Stimulated activated naive B cell treated with anti-CD40 and anti-IgM and Interleukin-4, amounts not matched to agents 10 μg/mL and 1 μg/mL and 100 μg/mL, for 72 hours (primary cell): ENCODE measurements around the gene TEX2.
"Not testable (repeated sequence)": the region's sequence is repeated elsewhere in the genome, so short reads cannot be mapped to it uniquely, and the experiment has no call there.

Source experiments
- ATAC-seq, 2 donors: fragments of 150-1000 bp; cut with Tn5 transposase; replicated peaks; 2 replicates each; pipeline ENCODE4 v1.10.0; 2021; ENCODE audit warnings: moderate library complexity in 1 of 2
- DNase-seq: peaks from one replicate; pipeline ENCODE4 v3.0.0; 2021
- H3K27ac Mint-ChIP-seq: one replicate; pipeline ENCODE4 v1.8.0; 2022; ENCODE audit warnings: mild to moderate bottlenecking, mixed read lengths
- H3K27me3 Mint-ChIP-seq, 2 donors: one replicate each; pipeline ENCODE4 v1.8.0; 2022; ENCODE audit warnings: mixed read lengths in 2 of 2
- H3K36me3 Mint-ChIP-seq, 2 donors: one replicate each; pipeline ENCODE4 v1.8.0; 2022; ENCODE audit warnings: mixed read lengths in 2 of 2, mild to moderate bottlenecking in 1 of 2
- H3K4me1 Mint-ChIP-seq, 2 donors: one replicate each; pipeline ENCODE4 v1.8.0; 2022; ENCODE audit warnings: mixed read lengths in 2 of 2, mild to moderate bottlenecking in 1 of 2
- H3K4me3 Mint-ChIP-seq, 2 donors: one replicate each; pipeline ENCODE4 v1.8.0; 2022; ENCODE audit warnings: mild to moderate bottlenecking in 2 of 2, mixed read lengths in 2 of 2, moderate library complexity in 1 of 2
- H3K9me3 Mint-ChIP-seq, 2 donors: one replicate each; pipeline ENCODE4 v1.8.0; 2022; ENCODE audit warnings: mixed read lengths in 2 of 2, mild to moderate bottlenecking in 1 of 2

TEX2 gene

DNA sequence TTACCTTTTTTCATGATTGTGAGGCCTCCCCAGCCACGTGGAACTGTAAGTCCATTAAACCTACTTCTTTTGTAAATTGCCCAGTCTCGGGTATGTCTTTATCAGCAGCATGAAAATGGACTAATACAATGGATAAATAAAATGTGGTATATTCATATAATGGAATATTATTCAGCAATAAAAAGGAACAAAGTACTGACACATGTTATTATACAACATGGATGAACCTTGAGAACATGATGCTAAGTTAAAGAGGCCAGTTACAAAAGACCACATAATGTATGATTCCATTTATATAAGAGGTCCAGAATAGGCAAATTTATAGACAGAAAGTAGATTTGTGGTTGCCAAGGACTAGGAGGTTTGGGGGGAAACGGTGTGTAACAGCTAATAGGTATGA lies 138.5 kb downstream of the TEX2 start:
- H3K4me3 Mint-ChIP-seq: no peak overlapping the region
- H3K9me3 Mint-ChIP-seq: no peaks in the 10 kb centered on the region
- H3K4me1 Mint-ChIP-seq: peaks cover 15 to 26% of the 10 kb centered on the region in 2 donors
- no peak for DNase-seq
- no peak overlapping the region for H3K27ac Mint-ChIP-seq
- H3K36me3 Mint-ChIP-seq: peaks cover 3 to 6% of the 10 kb centered on the region in 2 donors
- no peak for ATAC-seq
- H3K27me3 Mint-ChIP-seq: no peaks in the 10 kb centered on the region

DNA sequence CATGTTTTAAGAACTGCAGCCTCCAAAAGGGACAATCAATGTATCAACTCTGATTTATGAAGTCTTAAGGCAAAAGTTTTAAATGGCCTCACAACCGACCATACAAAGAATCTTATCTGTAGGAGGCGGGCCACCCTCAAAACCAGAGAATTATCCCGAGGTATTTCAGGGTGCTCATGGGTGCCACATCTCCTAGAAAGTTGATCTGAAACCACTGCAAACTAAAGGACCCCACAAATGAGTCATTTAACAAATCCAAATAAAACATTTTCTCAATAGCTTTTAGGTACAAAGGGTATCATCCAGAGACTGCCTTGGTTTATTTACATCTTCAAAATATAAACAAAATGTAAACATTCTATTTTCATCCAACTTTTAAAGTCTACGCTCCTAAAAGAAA lies 139.9 kb downstream of the TEX2 start:
- Mint-ChIP-seq H3K4me3 (no peak overlapping the region), H3K36me3 (peaks cover 3 to 6% of the 10 kb centered on the region in 2 donors), H3K27ac (no peak overlapping the region), H3K27me3 (no peaks in the 10 kb centered on the region), H3K4me1 (peaks cover 13 to 18% of the 10 kb centered on the region in 2 donors), H3K9me3 (no peaks in the 10 kb centered on the region)
- DNase-seq: no peak
- ATAC-seq: peak; percentile 16 to 25

DNA sequence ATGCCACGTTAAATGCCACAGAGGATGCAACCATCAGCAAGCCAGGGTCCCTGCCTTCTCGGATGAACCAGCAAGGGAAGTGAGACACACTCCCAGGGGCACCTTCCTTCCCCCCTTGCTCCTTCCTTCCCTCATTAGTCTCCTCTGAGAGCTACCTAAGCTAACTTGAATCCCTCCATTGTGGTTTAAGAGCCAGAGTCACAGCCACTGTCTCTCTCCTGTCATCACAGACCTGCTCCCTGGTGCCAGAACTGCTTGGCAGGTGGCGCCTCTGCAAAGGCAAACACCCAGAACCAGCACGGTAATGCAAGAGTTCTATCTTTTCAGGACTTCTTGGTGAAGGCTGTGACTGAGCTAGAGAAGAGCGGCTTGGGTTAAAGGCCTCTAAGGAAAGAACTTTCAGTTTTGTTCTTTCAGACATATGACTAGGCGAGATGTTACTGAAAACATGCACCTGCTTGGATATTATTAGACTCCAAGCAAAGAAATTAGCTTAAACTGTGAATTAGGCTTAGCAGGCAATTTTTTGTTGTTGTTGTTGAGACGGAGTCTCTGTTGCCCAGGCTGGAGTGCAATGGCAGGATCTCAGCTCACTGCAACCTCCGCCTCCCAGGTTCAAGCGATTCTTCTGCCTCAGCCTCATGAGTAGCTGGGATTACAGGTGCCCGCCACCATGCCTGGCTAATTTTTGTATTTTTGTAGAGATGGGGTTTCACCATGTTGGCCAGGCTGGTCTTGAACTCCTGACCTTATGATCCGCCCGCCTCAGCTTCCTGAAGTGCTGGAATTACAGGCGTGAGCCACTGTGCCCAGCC lies 141.9 kb downstream of the TEX2 start:
- not testable (repeated sequence) for H3K36me3 Mint-ChIP-seq, H3K27me3 Mint-ChIP-seq, DNase-seq, H3K9me3 Mint-ChIP-seq
- peaks cover 13 to 20% of the 10 kb centered on the region in 2 donors for H3K4me1 Mint-ChIP-seq
- H3K4me3 Mint-ChIP-seq: peak overlapping the region; percentile 37 to 76
- ATAC-seq: peak; percentile 86 to 87
- peak overlapping the region; percentile 73 for H3K27ac Mint-ChIP-seq

DNA sequence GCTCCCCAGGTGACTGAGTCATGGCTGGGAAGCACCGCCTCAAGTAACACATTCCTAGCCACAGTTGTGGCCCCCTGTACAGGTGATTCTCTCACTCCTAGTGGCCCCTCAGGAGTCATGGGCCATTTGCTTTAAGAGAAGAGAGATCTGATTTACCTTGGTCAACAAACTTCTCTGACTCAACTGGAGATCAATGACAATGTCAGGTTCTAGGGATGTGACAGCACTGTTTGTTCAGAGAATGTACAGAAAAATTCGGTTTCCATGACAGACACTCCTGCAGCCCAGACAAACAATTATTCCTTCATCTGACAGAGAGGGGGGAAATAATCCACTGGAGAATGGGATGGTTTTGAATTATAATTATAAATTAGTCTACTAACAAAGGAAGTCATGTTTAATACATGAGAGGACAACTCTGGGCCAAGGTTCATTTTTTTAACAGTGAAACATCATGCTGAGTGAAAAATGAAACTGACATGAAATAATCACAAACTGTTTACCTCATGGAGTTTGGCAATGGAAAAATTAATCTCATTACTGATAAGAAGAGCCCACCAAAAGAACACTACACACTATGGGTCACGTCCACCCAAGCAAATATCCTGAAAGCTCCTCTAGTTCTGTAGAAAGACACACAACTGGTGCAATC lies 142.8 kb downstream of the TEX2 start:
- ATAC-seq (peak; percentile 20 to 31), DNase-seq (no peak)
- Mint-ChIP-seq H3K36me3 (peaks cover 3 to 6% of the 10 kb centered on the region in 2 donors), H3K27me3 (no peaks in the 10 kb centered on the region), H3K27ac (peak overlapping the region; percentile 51), H3K4me3 (peak overlapping the region in 1 of 2 donors; percentile 25), H3K4me1 (peaks cover 16 to 25% of the 10 kb centered on the region in 2 donors), H3K9me3 (no peaks in the 10 kb centered on the region)

DNA sequence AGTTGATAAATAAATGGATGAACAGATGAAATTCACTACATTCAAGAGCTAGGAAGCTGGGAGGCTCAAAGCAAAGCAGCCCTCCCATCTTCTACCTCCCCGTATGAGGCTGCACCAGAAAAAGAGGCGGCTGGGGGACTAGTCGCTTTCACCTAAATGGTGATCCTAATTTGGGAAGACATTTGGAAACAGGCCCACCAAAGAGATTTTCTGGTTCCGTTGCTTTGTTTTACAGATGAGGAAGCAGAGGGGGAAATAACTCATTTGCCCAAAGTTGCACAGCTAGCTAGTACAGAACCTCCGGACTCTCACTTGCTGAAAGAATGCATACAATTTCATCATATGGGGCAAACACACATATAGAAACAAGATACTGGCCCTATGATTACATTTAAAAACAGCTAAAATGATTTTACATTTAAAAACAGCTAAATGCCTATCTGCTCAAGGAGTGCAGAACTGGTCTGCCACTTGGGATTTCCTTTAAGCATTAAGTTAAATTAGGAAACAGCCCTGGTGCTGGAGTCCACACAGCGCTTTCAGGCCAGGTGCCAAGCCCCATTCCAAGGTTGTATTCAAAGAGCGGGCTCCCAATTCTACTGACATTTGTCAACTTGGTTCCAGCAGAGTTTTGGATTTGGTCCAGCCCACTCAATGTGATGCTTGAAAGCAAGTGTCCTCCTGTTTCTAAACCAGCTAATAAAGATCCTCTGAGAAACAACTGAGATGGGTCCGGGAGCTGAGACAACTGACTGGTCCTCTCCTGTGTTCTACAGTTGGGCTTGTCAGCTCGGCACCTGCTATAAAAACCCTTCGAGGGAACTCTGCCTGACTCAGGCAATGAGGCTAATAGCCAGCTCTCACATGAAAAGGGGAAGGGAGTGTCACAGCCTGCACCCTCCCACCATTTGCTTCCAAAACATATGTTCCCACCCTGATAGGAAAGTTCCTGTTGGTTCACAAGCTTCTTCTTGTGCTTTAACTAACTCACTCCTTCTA lies 144.8 kb downstream of the TEX2 start:
- no peaks in the 10 kb centered on the region for H3K9me3 Mint-ChIP-seq
- no peak overlapping the region for H3K4me3 Mint-ChIP-seq
- H3K36me3 Mint-ChIP-seq: no peaks in the 10 kb centered on the region
- H3K27me3 Mint-ChIP-seq: no peaks in the 10 kb centered on the region
- H3K4me1 Mint-ChIP-seq: peaks cover 17 to 25% of the 10 kb centered on the region in 2 donors
- DNase-seq (no peak), ATAC-seq (no peak)
- H3K27ac Mint-ChIP-seq: no peak overlapping the region

DNA sequence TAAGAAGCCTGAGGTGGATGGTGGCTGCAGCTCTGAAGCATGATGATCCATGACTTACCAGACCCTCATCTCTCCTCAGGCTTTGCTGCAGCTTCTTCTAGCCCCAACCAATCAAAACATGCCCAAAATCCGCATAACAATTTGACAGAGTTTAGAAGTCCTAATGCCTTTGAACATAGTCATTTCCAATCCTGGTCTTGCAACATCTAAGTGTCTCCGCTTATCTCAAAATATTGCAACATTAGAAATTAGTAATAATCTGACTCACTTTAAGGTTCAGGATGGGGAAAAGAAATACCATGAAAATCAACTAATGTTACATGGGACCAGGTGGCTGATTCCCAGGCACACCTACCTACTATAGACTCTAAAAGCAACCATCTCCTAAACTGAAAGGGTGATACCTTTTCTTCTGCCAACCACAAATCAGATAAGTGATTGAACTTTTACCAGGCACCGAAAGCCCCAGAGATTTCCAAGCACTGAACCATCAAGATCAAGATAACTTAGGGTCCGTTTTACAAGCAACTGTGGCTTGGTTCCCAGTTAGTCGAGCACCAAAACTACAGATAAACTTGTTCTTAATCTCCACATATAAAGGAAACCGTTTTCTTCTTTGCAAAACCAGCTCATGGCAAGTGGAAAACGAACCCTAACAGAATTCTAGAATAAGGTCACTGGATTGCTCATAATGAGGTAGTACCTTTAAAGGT lies 147.1 kb downstream of the TEX2 start:
- no peak overlapping the region for H3K27ac Mint-ChIP-seq
- no peaks in the 10 kb centered on the region for H3K9me3 Mint-ChIP-seq
- H3K36me3 Mint-ChIP-seq: no peaks in the 10 kb centered on the region
- H3K4me3 Mint-ChIP-seq: no peak overlapping the region
- peaks cover 15 to 17% of the 10 kb centered on the region in 2 donors for H3K4me1 Mint-ChIP-seq
- H3K27me3 Mint-ChIP-seq: no peaks in the 10 kb centered on the region
- DNase-seq (no peak), ATAC-seq (no peak)

DNA sequence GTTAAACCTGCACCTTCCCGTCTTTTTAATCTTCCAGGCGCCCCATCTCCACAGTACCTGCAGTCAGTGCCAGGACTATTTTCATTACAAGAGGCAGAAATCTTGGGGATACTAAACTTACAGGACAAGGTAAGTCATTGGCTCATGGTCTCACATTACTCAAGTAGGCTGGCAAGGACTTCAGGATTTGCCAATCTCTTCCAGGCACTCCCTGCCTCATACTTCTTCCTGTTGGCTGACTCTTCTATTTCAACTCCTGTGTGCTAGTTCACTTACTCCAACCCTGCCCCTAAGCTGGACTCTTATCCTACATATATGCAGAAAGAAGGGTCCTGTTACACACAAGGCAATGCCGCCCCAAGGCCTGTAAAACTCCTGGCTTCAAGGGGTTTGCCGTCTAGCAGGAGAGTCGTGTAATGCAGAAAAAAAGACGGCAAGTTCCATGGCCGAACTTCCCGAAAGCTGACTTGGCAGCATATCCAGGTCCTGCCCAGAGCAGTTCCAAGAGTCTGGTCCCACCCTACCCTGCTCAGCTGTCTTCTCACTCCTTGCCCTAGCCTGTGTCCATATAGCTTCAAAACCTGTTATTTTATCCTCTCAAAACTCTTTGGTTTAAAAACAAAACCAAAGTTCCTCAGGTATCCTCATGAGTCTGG lies 147.9 kb downstream of the TEX2 start:
- Mint-ChIP-seq H3K27ac (no peak overlapping the region), H3K27me3 (no peaks in the 10 kb centered on the region), H3K4me1 (peaks cover 13 to 14% of the 10 kb centered on the region in 2 donors), H3K36me3 (no peaks in the 10 kb centered on the region), H3K4me3 (no peak overlapping the region), H3K9me3 (no peaks in the 10 kb centered on the region)
- DNase-seq: no peak
- no peak for ATAC-seq

DNA sequence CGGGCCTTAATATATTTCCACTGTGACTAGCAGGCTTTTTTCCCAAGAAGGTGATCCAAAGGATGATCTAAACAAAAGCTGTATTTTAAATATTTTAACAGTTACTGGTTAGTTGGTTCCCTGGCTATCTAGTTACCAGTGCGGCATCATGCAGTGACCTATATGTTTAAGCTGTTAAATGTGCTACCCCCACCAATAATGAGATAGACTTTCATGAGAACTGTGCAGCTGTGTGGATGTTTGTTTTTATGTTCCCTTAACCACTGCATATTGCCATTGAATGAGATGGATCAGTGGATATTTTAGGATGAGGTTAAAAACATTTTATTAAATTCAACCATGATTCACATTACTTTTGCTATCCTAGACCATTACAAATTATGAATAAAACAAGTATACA lies 150.1 kb downstream of the TEX2 start:
- no peak for DNase-seq
- Mint-ChIP-seq H3K27ac (no peak overlapping the region), H3K4me1 (peaks cover 10 to 19% of the 10 kb centered on the region in 2 donors), H3K4me3 (no peak overlapping the region), H3K9me3 (no peaks in the 10 kb centered on the region), H3K27me3 (no peaks in the 10 kb centered on the region), H3K36me3 (no peaks in the 10 kb centered on the region)
- no peak for ATAC-seq

DNA sequence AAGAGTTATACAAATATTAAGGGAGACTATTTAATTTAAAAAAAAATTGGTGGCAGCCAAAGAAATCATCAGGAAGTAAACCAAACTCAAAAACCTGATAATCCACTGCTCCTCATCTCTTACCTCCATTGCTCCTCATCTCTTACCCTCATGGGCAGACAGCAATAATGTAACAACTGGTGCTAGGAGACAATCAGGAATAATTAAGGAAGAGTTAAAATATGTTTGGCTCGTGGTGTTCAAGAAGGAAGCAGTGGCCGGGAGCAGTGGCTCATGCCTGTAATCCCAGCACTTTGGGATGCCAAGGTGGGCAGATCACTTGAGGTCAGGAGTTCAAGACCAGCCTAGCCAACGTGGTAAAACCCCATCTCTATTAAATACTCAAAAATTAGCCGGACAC lies 151.2 kb downstream of the TEX2 start:
- Mint-ChIP-seq H3K4me3 (no peak overlapping the region), H3K27me3 (no peaks in the 10 kb centered on the region), H3K9me3 (no peaks in the 10 kb centered on the region), H3K27ac (no peak overlapping the region), H3K4me1 (peaks cover 10 to 19% of the 10 kb centered on the region in 2 donors), H3K36me3 (no peaks in the 10 kb centered on the region)
- DNase-seq (no peak), ATAC-seq (no peak)

DNA sequence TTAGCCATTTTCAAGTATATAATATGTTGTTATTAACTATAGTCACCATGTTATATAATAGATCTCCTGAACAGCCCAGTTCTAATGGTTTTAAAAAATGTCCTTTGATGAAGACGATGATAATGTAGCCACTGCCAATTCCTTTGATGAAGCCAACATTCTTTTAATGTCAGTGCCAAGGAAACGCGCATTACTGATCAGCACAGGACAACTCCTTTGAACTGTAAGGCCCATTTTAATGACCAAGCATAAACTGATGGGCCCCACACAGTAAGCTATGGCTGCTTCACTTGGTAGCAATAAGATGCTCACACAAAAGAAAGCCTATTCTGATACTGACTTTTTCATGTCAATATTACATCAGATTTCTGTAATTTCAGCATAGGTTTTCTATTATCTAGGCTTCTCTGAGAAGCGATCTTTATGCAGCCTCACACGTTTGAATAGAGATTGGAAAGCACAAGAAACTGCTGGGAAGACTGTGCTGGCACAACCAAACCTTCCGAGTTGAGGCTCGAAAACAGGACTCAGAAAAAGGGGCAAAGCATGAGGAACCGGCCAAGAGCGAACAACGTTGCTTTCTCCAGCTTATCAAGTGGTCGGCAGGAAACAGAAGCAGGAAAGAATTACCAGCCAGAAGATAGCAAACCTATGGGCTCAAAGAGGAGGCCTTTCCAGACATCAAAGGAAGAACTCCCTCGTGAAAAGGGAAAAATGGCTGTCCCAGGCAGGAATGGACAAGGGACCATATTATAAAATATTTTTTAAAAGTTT lies 152.5 kb downstream of the TEX2 start:
- ATAC-seq (no peak), DNase-seq (no peak)
- Mint-ChIP-seq H3K27me3 (no peaks in the 10 kb centered on the region), H3K4me3 (no peak overlapping the region), H3K9me3 (no peaks in the 10 kb centered on the region), H3K27ac (no peak overlapping the region), H3K4me1 (peaks cover 9 to 13% of the 10 kb centered on the region in 2 donors), H3K36me3 (no peaks in the 10 kb centered on the region)

DNA sequence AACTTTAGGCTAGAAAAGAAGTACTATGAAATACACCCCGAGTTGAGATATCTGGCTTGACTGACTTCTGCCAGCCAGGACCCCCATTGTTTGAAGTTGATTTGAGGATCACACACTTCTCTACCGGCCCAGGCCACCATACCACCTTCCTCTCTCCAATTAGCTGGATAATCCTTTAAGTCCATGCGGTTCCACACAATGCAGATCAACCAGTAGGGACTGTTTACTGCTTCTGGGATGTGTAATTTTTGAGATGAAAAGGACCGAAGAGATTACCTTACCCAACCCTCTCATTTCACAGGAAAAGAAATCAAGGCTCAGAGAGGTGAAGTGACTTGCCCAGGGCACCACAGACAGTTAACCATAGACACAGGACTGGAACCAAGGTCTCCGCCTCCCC lies 153.7 kb downstream of the TEX2 start:
- no peak for DNase-seq
- peaks cover 9 to 13% of the 10 kb centered on the region in 2 donors for H3K4me1 Mint-ChIP-seq
- H3K27me3 Mint-ChIP-seq: no peaks in the 10 kb centered on the region
- no peaks in the 10 kb centered on the region for H3K36me3 Mint-ChIP-seq
- no peak overlapping the region for H3K4me3 Mint-ChIP-seq
- H3K9me3 Mint-ChIP-seq: no peaks in the 10 kb centered on the region
- ATAC-seq: no peak
- H3K27ac Mint-ChIP-seq: no peak overlapping the region

DNA sequence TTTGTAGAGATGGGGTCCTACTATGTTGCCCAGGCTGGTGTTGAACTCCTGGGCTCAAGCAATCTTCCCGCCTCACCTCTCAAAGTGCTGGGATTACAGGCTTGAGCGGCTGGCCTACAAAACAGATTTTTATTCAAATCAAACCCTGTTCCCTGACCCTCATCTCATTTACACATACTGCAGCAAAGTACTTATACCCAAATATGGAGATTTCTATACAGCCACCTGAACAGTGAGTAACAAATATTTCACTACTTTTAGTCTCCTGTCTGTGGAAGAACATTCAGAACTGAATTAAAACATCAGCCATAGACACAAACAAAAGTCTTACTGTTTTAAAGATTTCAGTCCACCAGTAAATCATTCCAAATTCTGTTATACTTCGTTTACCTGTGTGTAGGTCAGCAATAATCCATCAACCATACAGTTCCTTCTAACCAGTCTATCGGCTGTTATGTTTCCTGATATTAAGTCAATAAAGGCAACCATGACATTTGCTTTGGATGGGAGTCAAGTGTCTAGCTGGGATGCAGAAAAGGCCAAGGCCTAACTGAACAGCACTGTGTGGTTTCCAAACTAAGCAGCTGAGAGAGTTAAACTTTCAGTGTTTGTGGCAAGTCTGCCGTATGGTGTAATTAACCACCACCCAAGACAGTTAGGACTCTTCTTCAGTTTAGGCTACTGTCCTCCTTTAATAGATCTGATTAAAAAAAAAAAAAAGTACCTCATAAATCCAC lies 155.4 kb downstream of the TEX2 start:
- peaks cover 6 to 13% of the 10 kb centered on the region in 2 donors for H3K4me1 Mint-ChIP-seq
- no peak overlapping the region for H3K4me3 Mint-ChIP-seq
- no peaks in the 10 kb centered on the region for H3K27me3 Mint-ChIP-seq
- ATAC-seq (no peak), DNase-seq (no peak)
- no peaks in the 10 kb centered on the region for H3K36me3 Mint-ChIP-seq
- H3K27ac Mint-ChIP-seq: no peak overlapping the region
- H3K9me3 Mint-ChIP-seq: no peaks in the 10 kb centered on the region
